Fibroblast of skin of left quadriceps (primary cell): ENCODE measurements around the gene ELFN2.

Experiments
- DNase-seq, 2 experiments: peaks; one replicate each; pipeline ENCODE4 v3.0.0-alpha.2; 2013; ENCODE audit warnings: low read depth in 2 of 2

The ELFN2 gene

DNA sequence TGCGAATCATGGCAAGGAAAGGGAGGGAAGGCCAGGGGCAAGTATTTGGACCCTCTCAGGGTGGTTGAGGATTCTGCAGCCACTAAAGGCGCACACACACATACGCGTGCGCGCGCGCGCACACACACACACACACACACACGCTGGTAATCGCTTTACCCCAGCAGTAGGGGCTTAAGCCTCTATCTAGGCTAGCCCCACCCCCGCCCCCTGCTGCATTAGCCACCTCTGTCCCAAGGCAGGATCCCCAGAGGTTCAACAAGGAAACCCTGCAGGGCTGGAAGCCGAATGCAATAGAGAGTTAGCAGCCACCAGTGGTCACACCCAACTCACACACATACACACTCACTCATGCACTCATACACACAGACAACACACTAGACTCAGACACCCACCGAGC is 28.6 kb upstream of the ELFN2 start:
- DNase-seq, result no peak

DNA sequence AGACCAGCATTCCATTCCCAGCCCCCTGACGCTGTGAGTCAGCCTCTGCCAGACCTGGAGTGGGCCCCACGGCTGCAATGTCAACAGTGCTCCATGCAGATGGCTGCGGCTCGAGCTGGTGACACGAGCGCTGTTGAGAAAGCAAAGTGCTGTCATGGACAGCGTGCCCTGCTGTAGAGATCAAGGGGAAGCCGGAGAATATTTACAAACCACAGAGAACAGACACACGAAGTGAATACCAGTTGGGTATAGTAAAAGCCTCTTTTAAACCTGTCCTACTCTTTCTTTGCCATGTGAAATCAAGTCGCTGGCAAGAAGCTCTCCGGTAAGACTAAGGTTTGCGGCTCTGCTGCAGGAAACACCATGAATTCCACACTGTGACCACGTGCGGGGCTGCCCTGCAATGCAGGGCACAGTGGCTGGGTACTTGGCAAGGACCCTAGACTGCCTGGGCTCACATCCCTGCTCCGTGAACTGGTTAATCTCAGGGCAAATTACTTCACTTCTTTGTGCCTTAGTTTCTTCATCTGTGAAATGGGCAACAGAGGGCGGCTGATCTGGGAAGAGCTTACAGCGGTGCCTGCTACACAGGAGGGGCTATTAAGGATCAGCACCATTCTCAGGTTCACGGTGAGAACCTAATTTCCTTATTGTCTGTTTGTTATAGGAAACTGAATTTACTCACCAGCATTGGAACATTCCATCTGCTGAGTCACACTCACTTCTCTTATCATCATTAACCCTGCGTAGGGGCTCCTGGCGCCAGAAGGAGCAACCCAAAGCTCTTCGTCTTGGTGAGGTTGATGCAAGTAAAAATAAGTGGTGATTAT is 27.8 kb upstream of the ELFN2 start:
- peak; percentile 59 to 61 for DNase-seq

DNA sequence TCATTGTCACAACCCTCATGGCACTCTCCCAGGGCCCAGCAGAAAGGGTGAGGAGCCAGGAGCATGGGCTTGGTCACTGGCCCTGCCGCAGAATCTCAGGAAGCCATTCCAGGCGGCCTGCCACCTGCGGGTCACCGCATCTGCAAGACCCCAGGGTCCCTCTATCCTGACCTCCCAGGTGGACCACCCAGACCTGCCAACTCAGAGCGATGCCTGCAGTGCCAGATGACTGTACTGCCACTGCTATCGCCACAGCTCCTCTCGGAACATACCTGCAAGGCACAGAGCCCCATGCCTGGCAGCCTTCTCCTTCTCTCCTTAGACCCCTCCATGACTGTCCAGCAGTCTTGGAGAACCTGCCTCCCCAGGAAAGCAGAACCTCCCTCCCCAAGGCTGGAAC is 26.4 kb upstream of the ELFN2 start:
- DNase-seq, result no peak

DNA sequence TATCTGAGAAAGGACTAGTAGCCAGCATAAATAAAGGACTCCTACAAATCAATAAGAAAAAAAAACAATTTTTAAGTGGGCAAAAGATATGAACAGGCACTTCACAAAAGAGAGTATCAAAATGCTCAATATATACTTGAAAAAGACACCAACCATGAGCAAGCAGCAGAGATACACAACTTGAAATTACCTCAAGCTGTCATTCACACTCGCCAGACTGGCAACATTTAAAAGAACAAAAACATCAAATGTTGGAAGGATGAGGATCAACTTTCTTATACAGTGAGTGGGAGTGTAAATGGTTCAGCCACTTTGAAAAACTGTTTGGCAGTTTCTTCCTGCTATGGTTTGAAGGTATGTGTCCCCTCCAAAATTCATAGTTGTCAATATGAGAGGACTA is 23.9 kb upstream of the ELFN2 start:
- no peak for DNase-seq

DNA sequence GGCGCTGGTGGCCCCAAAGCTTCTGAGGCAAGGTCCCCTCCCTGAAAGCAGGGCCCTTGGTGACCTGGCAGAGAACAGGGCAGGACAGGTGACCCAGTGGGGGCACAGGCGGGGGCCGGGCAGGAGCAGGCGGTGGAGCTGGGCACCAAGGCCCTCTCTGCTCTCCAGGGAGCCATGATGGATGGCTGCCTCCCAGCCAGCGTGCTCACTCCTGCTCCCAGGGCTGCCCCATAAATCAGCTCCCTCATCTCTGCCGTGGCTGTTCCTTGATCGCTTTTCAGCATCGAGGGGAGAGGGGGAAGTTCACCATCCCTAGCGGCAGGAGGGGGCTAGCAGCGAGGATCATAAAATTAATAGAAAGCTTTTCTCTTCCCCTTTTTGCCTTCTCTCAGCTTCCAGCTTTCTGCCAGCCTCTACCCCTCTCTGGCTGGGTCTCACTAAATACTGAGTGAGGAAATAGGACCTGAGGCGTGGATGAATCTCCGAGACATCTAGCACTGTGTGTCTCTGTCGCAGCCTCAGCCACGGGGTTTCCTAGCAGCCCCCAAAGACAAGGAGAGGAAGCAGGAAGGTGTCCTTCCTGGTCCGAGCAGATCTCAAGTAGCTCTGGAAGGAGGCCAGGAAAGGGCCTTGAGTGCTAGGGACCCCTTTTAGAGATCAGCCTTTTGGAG is 22.2 kb upstream of the ELFN2 start:
- DNase-seq, result no peak

DNA sequence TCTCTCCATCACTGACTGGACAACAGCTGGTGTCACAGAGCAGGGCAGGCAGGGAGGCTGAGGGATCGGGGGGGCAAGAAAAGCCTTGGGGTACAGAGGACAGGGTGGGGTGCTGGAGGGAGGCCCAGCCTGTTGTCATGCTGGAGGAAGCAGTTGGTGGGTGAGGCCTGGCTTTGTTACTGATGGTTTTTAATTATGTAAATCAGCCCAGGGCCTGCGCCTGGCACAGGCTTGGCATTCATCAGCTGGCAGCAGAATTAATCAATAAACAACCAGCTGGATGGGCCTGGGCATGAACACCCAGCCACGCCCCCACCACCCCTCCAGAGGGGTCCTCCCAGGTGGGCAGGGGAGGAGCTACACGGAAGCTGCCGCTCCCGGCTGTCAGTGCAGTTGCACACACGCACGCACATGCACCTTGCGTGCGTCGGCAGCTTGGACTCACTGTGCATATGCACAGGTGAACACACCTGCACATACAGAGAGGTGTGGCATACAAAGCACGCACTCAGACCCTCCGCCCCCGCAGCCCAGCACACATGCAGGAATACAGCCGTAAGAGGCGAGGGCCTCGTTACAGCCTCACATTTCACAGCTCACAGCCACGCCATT is 21.3 kb upstream of the ELFN2 start:
- DNase-seq, result no peak

DNA sequence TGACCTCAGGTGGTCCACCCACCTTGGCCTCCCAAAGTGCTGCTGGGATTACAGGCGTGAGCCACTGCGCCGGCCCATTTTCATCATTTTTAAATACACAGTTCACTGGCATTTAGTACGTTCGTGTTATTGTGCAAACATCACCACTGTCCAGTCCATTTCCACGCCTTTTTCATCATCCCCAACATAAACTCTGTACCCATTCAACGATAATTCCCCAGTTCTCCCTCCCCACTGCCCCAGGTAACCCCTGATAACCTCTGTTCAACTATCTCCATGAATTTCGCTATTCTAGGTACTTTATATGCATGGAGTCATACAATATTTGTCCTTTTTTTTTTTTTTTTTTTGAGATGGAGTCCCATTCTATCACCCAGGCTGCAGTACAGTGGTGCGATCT is 18.2 kb upstream of the ELFN2 start:
- no peak for DNase-seq

DNA sequence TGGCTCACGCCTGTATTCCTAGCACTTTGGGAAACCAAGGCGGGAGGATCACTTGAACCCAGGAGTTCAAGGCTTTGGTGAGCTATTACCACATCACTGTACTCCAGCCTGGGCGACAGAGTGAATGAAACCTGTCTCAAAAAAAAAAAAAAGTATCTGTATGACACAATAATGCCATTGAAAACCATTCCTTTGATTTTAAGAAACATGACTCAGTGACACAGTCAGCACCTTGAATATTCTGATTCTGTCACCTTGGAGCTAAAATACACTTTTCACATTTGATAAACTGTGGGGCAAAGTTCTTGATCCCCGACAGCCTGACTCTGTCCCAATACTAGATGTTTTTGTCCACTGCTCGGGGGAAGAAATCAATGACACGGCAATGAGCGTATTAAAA is 16.7 kb upstream of the ELFN2 start:
- DNase-seq, result no peak

DNA sequence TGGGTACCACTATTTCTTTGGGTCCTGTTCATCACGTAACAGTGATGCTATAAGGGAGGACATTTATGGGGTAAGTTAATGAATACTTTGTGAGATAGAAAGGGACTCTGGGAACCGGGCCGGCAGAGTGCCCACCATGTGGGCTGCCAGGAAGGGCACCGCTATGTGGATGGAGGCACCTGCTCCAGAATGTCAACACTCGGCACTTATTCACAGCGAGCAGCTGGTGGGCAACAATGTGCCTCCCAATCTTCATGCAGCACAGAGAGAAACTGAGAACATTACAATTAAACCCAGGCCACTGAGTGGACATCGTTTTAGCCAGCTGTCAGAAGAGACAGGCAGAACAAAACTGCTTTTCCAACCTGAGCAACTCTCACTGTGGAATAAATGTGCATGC is 15.8 kb upstream of the ELFN2 start:
- DNase-seq, result no peak

DNA sequence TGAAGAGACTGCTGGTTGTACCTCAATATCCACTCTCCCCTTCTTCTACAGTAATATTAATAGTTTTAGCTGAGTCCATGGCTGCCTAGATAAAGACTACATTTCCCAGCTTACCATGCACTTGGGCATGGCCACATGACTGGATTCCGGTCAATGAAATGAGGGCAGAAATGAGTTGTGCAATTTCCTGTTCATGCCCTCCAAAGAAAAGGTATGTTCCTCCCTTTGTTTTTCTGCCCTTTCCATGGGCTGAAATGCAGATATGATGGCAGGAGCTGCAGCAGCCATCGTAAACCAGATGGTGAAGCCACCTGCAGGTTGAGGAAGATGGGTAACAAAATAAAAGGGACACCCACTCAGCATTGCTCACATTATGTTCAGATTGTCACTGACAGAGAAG is 15.3 kb upstream of the ELFN2 start:
- DNase-seq, result no peak

DNA sequence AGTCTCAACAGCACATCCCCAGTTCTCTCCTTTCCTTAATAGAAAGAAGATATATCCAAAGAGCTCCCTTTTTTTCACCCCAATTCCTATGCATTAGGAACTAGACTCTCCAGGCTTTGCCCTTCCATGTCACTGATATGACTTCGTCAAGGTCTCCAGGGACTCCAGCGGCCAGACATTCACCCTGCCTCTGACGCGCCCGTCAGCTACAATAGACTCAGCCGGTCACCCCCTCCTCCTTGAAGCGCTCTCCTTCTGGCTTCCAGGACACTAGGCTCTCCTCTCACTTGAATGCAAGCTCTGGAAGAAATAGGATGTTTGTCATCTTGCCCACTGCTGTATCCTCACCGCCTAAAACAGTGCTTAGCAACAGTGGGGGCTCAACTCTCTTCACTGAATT is 14.9 kb upstream of the ELFN2 start:
- DNase-seq, result no peak

DNA sequence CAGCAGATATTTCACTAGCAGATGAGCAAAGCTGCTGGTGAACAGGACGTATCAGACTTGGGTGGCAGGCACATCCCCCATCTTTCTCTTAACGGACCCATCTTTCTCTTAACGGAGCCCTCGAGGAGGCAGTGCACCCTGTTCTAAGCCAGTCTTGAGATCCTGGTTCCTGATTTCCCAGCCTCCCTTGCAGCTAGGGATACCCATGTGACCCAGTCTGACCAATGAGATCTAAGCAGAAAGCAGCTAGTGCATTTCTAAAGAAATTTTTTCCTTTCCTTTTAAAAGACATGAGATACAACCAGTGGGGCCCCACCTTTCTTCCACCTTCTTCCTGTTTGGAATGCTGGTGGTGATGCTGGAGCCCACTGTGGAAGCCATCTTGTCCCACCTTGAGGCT is 13.6 kb upstream of the ELFN2 start:
- DNase-seq, result no peak

DNA sequence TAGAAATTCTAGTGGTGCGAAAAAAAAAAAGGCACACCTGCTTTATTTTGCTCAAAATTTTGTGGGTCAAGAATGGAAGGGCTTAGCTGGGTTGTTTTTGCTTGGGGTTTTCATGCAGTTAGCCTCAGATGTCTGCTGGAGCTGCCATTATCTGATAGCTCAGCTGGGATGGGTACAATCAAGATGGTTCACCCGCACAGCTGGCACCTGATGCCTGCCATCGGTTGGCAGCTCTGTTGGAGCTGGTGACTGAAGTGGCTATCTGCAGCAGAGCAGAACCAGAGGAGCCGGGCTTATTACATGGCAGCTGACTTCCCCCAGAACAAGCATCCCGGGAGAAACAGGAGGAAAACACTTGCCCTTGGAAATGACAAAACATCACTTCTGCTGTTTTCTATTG is 12.1 kb upstream of the ELFN2 start:
- DNase-seq, result no peak

DNA sequence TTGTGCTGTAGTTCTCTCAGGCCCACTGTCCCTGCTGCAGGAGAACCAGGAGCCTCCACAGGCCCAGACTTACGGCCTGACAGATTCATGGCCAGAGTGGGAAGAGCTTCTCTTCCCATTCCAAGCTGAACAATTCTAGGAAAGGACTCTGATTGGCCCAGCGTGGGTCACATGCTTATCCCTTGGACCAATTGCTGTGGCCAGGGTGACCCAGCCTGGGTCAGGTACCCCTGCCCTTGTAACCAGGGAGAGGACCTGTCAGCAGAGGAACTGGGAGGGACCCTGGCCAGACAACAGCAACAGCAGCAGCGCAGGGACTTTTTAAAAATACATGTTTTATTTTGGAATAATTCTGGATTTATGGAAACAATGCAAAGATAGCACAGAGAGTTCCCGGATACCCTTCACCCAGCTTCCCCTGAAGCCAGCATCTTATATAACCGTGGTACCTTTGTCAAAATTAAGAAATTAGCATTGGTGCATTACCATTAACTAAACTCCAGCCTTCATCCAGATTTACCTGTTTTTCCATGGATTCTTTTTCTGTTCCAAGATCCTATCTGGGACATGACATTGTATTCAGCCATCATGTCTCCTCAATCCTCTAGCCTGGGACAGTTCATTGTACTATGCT is 8.8 kb upstream of the ELFN2 start:
- no peak for DNase-seq

DNA sequence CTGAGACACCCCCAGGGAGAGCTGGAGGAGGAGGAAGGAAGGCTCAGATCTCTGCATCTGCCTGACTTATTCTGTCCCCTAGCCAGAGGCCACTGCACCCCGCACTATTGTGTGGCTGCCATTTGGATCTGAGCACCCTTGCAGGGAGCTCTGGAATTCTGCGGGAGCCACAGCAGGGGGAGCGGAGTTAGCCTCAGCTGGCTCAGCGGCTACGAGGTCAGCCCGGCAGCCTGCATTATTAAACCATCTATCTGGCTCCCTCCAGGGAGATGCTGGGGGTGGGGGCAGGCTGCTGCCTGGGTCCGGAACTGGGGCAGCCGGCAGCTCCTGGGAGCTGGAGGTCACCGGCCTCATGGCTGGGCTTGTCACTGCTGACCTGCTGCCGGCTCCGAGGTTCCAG is 6.5 kb upstream of the ELFN2 start:
- DNase-seq, result no peak

DNA sequence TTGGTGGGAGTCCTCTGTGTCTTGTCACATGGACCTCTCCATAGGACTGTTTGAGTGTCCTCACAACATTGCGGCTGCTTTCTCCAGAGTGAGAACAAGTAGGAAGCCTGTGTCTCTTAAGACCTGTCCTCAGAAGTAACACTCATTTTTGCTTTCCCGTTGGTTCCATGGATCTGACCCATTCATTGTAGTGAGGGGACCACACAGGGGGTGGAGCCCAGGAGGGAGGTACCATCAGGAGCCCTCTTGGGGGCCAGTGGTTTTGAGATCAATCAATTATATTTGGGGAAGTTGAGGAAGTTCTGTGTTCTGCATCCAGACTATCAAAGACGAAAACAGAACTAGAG is 5.4 kb upstream of the ELFN2 start:
- no peak for DNase-seq

DNA sequence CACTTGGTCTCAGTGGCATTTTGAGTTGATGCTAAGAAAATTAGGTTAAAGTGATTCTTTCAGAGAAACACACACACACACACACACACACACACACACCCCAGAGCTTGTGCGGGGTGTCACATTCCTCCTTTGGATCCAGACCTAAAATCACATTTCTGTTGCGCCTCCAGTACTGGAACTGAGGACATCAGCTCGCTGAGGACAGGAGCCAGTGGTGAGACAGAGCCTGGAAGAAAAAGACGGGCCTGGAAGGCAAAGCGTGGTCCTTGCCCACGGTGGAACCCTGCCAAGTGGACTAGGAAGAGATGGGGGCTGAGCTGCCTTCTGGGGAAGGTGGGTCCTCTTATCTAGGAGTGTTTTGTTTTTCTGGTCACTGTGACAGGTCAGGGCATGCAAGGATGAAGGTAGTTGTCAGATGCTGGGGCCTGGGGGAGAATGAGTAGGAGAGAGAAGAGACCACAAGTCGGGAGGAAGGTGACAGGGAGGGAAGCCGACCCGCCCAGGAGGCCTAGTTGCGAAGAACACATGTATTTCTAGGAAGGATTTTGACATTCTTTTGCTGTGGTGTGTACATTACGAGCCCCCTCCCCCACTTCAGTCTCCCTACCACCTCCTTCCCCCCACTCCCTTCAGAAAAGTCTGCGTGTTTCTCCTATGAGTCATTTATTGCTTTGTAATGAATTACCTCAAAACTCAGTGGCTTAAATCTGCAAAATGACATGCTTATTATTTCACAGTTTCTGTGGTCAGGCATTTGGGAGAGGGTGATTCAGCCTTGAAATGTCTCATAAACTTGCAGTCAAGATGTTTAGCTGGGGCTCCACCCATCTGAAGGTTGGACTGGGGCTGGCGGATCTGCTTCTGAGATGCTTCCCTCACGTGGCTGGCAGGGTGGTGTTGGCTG is 4.8 kb upstream of the ELFN2 start:
- DNase-seq, result peak; percentile 100

DNA sequence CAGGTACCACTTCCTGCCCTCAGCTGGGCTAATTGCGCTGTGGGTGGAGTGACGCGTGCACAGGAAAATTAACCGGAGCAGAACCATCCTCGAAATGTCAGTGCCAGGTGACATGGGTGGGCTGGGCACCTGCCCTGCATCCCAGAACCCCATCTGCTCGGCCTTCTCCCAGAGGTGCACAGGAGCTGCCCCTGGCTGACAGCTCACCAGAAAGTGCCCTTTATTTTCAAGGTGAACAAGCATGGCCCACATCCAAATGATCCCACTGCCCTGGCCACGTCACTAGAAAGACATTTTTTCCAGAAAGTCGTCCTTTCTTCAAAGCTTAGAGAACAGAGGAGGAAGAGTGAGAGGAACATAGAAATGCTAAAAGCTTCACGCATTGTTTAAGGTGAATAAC is 4.1 kb upstream of the ELFN2 start:
- DNase-seq, result no peak

DNA sequence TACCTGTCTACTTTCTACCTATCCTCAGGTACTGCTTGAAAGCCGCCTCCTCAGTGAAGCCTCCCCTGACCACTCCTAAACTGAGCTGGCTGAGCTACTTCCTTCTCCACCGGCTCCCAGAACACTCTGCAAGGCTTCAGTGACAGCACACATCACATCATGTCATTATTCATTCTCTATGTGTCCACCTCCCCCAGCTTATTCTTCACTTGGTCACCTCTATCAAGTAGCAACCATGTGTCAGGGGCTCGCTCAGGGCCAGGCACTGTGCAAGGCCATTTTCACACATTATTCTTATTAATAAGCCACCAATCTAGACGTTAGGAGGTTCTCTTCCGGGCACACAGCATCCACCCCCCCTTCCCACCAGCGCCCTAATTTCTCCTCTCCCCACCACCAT is 3.7 kb upstream of the ELFN2 start:
- DNase-seq, result no peak

DNA sequence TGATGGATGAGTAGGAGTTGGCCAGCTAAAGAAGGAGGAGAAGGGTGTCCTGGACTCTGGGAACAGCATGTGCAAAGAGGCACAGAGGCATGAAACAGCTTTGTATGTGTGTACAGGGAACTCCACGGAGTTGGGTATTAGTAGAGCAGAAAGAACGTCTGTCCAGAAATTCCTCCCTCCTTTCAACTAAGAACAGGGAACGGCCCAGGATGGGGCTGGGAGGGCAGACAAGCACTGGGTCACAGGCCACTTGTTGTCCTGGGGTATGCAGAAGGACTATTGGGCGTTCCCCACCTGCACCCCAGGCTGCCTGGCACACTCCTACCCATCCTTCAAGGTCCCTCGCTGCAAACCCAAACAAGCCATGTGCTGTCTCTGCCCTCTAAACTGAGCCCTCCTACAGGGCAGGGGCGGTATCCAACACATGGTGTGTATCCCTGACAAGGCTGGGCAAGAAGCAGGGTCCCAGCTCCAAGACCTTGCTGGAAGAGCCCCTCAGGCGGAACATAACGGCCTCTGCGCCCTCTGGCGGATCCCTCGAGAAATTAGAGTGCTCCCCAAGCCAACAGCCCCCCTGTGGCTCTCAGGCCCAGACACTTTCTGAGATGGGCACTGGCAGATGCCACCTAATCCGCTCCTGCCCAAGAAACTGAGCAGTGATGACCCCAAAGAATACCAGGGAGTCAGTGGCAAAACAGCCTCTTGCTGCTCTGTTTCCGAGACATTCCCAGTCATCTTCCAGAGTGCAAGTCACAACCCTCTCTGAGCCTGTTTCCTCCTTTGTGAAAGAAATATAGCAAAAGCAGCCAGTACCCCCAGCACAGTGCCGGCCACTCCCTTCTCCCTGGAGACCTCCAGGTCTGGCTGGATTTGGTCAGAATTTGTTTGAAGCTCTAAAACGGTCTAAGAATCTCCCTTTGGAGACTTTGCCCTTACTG is 1.6 kb upstream of the ELFN2 start:
- peak; percentile 21 to 30 for DNase-seq
